Smooth muscle cell (in vitro differentiated cells): ENCODE results near the gene SYT7. TPM values are rescaled to one million over a fixed set of nuclear protein-coding genes. Genes with fewer than 3 reads are reported as not detected.

Experiments used
- DNase-seq: peaks from one replicate; lab custom pipeline; 2025; ENCODE audit not compliant: unreplicated experiment; lab: John Stamatoyannopoulos, UW
- H2AFZ ChIP-seq: fragments of 200-600 bp; sonication (generic); 2 replicates; pipeline ENCODE4 v1.6.0; 2016; ENCODE audit warnings: antibody characterized with exemption, low read depth, mild to moderate bottlenecking
- H3F3A ChIP-seq: fragments of 200-600 bp; sonication (generic); 2 replicates; pipeline ENCODE4 v1.6.0; 2017; ENCODE audit warnings: antibody characterized with exemption, low read depth
- H3K27ac ChIP-seq: fragments of 200-600 bp; sonication (generic); 2 replicates; pipeline ENCODE4 v1.5.1; 2016; ENCODE audit warnings: low read depth, mild to moderate bottlenecking
- H3K27me3 ChIP-seq: fragments of 200-600 bp; sonication (generic); 2 replicates; pipeline ENCODE4 v1.6.1; 2016; ENCODE audit warnings: low read depth, mild to moderate bottlenecking
- H3K36me3 ChIP-seq: fragments of 200-600 bp; sonication (generic); 2 replicates; pipeline ENCODE4 v1.5.1; 2016; ENCODE audit warnings: low read depth
- H3K4me1 ChIP-seq: fragments of 200-600 bp; sonication (generic); 2 replicates; pipeline ENCODE4 v1.5.1; 2016; ENCODE audit warnings: low read depth
- H3K4me2 ChIP-seq: fragments of 200-600 bp; sonication (generic); 2 replicates; pipeline ENCODE4 v1.6.0; 2016; ENCODE audit warnings: mild to moderate bottlenecking
- H3K4me3 ChIP-seq: fragments of 200-600 bp; sonication (generic); 2 replicates; pipeline ENCODE4 v1.5.1; 2016; ENCODE audit warnings: mild to moderate bottlenecking
- H3K79me2 ChIP-seq: fragments of 200-600 bp; sonication (generic); 2 replicates; pipeline ENCODE4 v1.6.0; 2016; ENCODE audit warnings: low read depth, mild to moderate bottlenecking
- H3K9ac ChIP-seq: fragments of 200-600 bp; sonication (generic); 2 replicates; pipeline ENCODE4 v1.6.0; 2016; ENCODE audit warnings: low read depth
- H3K9me3 ChIP-seq: fragments of 200-600 bp; sonication (generic); replicated peaks from 2 replicates; pipeline ENCODE4 v1.5.1; 2016; ENCODE audit warnings: low read depth
- H4K20me1 ChIP-seq: fragments of 200-600 bp; sonication (generic); 2 replicates; pipeline ENCODE4 v1.6.0; 2016; ENCODE audit warnings: low read depth
- WGBS: methylation state at CpG from one replicate; pipeline ENCODE4 v1.1.7; 2016; ENCODE audit warnings: low lambda C conversion rate; 5-methylcytosine and 5-hydroxymethylcytosine counted together
- polyA plus RNA-seq: library from polyadenylated mRNA; unstranded; fragments of >200 nt; fragmentation: Nextera tagmentation; extraction: Ambion mirVana; gene quantifications from 2 replicates; pipeline ENCODE4 v1.2.1, GENCODE V29; 2016
- total RNA-seq: library from RNA; depleted of rRNA; stranded (reverse); fragments of >200 nt; gene quantifications from 2 replicates; pipeline ENCODE4 v1.2.3, GENCODE V29; 2014
- TF ChIP-seq, protein P1 (sequence below): fragments of 200-600 bp; sonication (generic); IDR thresholded peaks from 2 replicates; pipeline ENCODE4 v1.5.1; 2017; ENCODE audit warnings: borderline replicate concordance, mild to moderate bottlenecking, antibody characterized with exemption; ENCODE audit not compliant: insufficient read depth, poor library complexity, severe bottlenecking

Gene SYT7
- total and polyA plus RNA-seq, 2 experiments from 2014 or later, result 0.79 to 4.0 TPM

DNA sequence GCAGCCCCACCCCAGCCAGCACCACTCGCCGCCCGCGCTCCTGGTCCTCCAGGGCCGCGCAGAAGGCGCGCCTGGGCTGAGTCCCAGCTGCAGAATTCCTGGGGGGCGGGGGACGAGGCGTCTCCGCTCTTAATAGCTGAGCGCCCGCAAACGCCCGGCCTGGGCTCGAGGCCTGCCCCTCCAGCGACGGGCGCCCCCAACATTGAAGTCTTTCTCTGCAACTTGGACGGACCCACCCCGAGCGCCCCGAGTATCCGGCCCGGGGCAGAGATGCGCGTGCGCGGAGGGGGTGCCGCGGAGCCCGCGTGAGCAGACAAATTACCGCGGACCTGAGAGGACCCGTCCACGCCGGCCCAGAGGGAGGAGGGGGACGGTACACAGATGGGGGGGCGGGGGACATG lies 6.7 kb upstream of the SYT7 start:
- Histone ChIP-seq H3K4me1 (peaks cover 33% of the 10 kb centered on the region), H3K36me3 (no peaks in the 10 kb centered on the region), H3K4me2 (peak overlapping the region; percentile 96), H3K4me3 (peak overlapping the region; percentile 56), H3K27ac (no peak overlapping the region), H3K9me3 (no peaks in the 10 kb centered on the region), H2AFZ (peak overlapping the region; percentile 77), H3F3A (no peaks in the 10 kb centered on the region), H3K79me2 (no peaks in the 10 kb centered on the region), H3K27me3 (no peaks in the 10 kb centered on the region), H3K9ac (no peak overlapping the region), H4K20me1 (no peaks in the 10 kb centered on the region)
- WGBS, result 1% methylated on average over 25 of the region's 41 CpGs
- TF ChIP-seq, protein P1, sequence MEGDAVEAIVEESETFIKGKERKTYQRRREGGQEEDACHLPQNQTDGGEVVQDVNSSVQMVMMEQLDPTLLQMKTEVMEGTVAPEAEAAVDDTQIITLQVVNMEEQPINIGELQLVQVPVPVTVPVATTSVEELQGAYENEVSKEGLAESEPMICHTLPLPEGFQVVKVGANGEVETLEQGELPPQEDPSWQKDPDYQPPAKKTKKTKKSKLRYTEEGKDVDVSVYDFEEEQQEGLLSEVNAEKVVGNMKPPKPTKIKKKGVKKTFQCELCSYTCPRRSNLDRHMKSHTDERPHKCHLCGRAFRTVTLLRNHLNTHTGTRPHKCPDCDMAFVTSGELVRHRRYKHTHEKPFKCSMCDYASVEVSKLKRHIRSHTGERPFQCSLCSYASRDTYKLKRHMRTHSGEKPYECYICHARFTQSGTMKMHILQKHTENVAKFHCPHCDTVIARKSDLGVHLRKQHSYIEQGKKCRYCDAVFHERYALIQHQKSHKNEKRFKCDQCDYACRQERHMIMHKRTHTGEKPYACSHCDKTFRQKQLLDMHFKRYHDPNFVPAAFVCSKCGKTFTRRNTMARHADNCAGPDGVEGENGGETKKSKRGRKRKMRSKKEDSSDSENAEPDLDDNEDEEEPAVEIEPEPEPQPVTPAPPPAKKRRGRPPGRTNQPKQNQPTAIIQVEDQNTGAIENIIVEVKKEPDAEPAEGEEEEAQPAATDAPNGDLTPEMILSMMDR, result no peak
- no peak for DNase-seq

DNA sequence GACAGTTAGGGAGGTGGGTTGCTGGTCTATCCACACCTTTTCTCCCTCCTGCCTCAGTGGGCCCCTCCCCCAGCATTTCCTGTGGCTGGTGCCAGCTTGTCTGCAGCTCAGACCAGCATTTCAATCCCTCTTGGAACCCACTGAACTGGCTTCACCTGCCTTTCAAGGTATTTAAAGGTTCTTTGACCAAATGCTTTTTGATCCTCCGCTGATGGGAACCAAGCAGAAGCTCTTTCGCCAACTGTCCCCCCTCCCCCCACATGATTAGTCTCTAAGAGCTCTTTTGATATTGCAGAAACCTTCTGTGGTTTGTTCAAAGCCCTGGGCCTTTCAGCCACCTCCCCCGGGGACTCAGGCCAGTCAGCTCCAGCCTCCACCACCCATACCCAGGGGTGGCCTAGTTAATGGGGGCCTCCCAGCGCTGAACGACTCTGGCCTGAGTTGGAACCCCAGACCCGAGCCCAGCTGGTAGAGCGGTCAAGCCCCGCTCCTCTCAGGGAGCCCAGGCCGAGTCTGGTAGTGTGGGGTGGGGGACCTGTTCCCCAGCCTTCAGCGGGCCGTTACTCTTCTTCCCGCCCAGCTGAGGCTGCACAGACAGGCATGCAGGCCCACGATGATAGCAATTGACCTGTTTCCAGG lies 6.0 kb upstream of the SYT7 start:
- no peak for DNase-seq
- Histone ChIP-seq H3K4me2 (peak overlapping the region; percentile 96), H3K36me3 (no peaks in the 10 kb centered on the region), H4K20me1 (no peaks in the 10 kb centered on the region), H3K4me1 (peaks cover 33% of the 10 kb centered on the region), H2AFZ (peak overlapping the region; percentile 77), H3K79me2 (no peaks in the 10 kb centered on the region), H3K27ac (no peak overlapping the region), H3K9me3 (no peaks in the 10 kb centered on the region), H3K9ac (no peak overlapping the region), H3K27me3 (no peaks in the 10 kb centered on the region), H3F3A (no peaks in the 10 kb centered on the region), H3K4me3 (peak overlapping the region; percentile 56)
- WGBS, result 22% methylated on average over 13 of the region's 13 CpGs
- TF ChIP-seq, protein P1, result no peak

DNA sequence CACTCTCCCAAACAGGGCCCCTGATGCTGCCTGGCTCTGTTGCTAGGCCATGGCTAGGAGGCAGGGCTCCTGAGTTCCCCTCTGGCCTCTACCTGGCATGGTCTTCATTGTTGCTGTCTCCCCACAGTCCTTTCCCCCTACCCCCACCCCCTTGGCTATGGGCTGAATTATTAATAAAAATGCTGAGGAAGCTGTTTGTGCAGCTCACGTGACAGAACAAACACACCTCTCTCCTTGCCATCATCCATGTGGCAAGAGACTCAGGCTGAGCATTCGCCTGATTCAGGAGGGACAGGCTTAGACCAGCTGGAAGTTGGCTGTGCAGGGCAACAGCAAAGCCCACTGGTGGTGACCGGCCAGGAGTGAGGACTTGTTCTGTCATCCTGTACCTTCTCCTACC lies 4.2 kb upstream of the SYT7 start:
- WGBS, result 78% methylated on average over 3 of the region's 3 CpGs
- H3K4me2 ChIP-seq, result no peak overlapping the region
- H2AFZ ChIP-seq, result no peak overlapping the region
- H4K20me1 ChIP-seq, result no peaks in the 10 kb centered on the region
- no peak overlapping the region for H3K27ac ChIP-seq
- TF ChIP-seq, protein P1, result no peak
- H3K4me1 ChIP-seq, result peaks cover 33% of the 10 kb centered on the region
- no peaks in the 10 kb centered on the region for H3K79me2 ChIP-seq
- no peaks in the 10 kb centered on the region for H3F3A ChIP-seq
- H3K36me3 ChIP-seq, result no peaks in the 10 kb centered on the region
- no peaks in the 10 kb centered on the region for H3K9me3 ChIP-seq
- DNase-seq, result no peak
- no peak overlapping the region for H3K9ac ChIP-seq
- H3K27me3 ChIP-seq, result peaks cover 5% of the 10 kb centered on the region
- no peak overlapping the region for H3K4me3 ChIP-seq

DNA sequence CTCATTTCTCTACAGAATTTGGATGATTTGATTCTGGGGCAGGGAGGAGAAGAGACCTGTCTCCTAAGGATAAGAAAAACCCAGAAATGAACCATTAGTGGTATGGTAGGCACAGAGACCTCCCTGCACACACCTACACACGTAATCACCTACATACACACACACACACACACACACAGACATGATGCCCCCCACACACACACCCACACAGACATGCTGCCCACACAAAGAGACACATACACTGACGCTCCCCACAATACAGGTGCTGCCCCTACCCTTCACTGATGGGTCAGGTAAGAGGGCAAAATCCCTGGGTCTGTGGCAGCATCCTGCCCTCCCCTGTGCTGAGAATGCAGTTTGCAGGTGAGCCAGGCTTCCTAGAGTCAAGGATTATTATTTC lies 1.1 kb upstream of the SYT7 start:
- Histone ChIP-seq H2AFZ (no peak overlapping the region), H3K27ac (no peak overlapping the region), H3K27me3 (peaks cover 18% of the 10 kb centered on the region), H3K9me3 (no peaks in the 10 kb centered on the region), H3K79me2 (no peaks in the 10 kb centered on the region), H3K4me2 (peak overlapping the region; percentile 83), H3K4me3 (no peak overlapping the region), H3K36me3 (no peaks in the 10 kb centered on the region), H3K4me1 (peaks cover 14% of the 10 kb centered on the region), H4K20me1 (no peaks in the 10 kb centered on the region), H3K9ac (no peak overlapping the region), H3F3A (no peaks in the 10 kb centered on the region)
- 86% methylated on average over 2 of the region's 2 CpGs for WGBS
- no peak for DNase-seq
- TF ChIP-seq, protein P1, result no peak
